ENCODE data around the gene ZFAND3. TPM values are rescaled to one million over a fixed set of nuclear protein-coding genes. Genes with fewer than 3 reads are reported as not detected.
A peak's percentile ranks its signal among the peaks of the same experiment; 100 is the strongest.
"Not testable (repeated sequence)": the region's sequence is repeated elsewhere in the genome, so short reads cannot be mapped to it uniquely, and the experiment has no call there.

Gene ZFAND3
- polyA plus RNA-seq, 3 donors: 11.5 to 21.1 (median 11.7) TPM

- Mint-ChIP-seq H3K36me3 (peaks cover 2 to 13% of the 10 kb centered on the region in 2 donors), H3K27ac (peak overlapping the region in 3 of 7 donors; percentile 9 to 37 (median 20)), H3K27me3 (ENCODE audit: low read depth in 3 of 3) (no peaks in the 10 kb centered on the region), H3K4me1 (peaks cover 30% of the 10 kb centered on the region), H3K4me3 (no peak overlapping the region), H3K9me3 (peaks cover 0 to 4% (median 0%) of the 10 kb centered on the region in 7 donors)
- Histone ChIP-seq H3K27ac (ENCODE audit: low read depth in 1 of 2, low read length in 2 of 2) (peak overlapping the region in 1 of 2 donors; percentile 4), H2AFZ (ENCODE audit: insufficient read depth, low read depth, low read length, poor library complexity, severe bottlenecking) (no peak overlapping the region), H3K4me2 (replicated peaks; ENCODE audit: extremely low read depth, low read length, poor library complexity, severe bottlenecking) (no peak overlapping the region), H3K36me3 (replicated peaks in 1 of 2; ENCODE audit: control insufficient read depth in 1 of 2, insufficient read depth in 2 of 2, low read length in 2 of 2) (no peaks in the 10 kb centered on the region), H3K4me1 (ENCODE audit: control insufficient read depth in 1 of 2, insufficient read depth in 2 of 2, low read length in 2 of 2) (peaks cover 9 to 12% of the 10 kb centered on the region in 2 donors), H4K20me1 (ENCODE audit: insufficient read depth, low read length) (peaks cover 100% of the 10 kb centered on the region), H3K9me3 (replicated peaks in 1 of 2; ENCODE audit: control insufficient read depth in 1 of 2, insufficient read depth in 1 of 2, low read length in 2 of 2) (peaks cover 0 to 3% of the 10 kb centered on the region in 2 donors), H3K9ac (ENCODE audit: insufficient read depth, low read length, poor library complexity, severe bottlenecking) (no peak overlapping the region), H3K27me3 (ENCODE audit: control insufficient read depth in 2 of 2, insufficient read depth in 2 of 2, low read length in 2 of 2) (no peaks in the 10 kb centered on the region), H3K4me3 (replicated peaks in 1 of 3; ENCODE audit: low read depth in 2 of 3, low read length in 3 of 3) (no peak overlapping the region), H3K79me2 (ENCODE audit: insufficient read depth, low read length) (peaks cover 100% of the 10 kb centered on the region)
- no peak for DNase-seq
- TF ChIP-seq, protein P1, sequence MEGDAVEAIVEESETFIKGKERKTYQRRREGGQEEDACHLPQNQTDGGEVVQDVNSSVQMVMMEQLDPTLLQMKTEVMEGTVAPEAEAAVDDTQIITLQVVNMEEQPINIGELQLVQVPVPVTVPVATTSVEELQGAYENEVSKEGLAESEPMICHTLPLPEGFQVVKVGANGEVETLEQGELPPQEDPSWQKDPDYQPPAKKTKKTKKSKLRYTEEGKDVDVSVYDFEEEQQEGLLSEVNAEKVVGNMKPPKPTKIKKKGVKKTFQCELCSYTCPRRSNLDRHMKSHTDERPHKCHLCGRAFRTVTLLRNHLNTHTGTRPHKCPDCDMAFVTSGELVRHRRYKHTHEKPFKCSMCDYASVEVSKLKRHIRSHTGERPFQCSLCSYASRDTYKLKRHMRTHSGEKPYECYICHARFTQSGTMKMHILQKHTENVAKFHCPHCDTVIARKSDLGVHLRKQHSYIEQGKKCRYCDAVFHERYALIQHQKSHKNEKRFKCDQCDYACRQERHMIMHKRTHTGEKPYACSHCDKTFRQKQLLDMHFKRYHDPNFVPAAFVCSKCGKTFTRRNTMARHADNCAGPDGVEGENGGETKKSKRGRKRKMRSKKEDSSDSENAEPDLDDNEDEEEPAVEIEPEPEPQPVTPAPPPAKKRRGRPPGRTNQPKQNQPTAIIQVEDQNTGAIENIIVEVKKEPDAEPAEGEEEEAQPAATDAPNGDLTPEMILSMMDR (IDR thresholded peaks at IDR 0.05): no peak
- no CpG with 5 or more reads among the region's 3 CpGs for WGBS (ENCODE audit: insufficient coverage)
- intact Hi-C loops (cut with micrococcal nuclease): no loop called here
Measured at GRCh38 chr6:37893257-37893656, 73.7 kb downstream of the ZFAND3 start.

DNA sequence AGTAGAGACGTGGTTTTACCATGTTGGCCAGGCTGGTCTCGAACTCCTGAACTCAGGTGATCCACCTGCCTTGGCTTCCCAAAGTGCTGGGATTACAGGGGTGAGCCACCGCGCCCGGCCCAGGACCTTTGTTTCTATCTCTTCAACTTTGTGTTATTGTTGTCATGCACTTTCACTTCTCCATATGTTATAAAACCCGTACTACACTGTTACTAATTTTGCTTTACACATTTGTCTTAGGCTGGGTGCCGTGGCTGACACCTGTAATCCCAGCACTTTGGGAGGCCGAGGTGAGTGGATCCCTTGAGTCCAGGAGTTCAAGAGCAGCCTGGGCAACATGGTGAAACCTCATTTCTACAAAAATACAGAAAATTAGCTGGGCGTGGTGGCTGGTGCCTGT, 74.2 kb downstream of the ZFAND3 start:
- H3K4me2 ChIP-seq (replicated peaks; ENCODE audit: extremely low read depth, low read length, poor library complexity, severe bottlenecking); H3K9me3 ChIP-seq (replicated peaks in 1 of 2; ENCODE audit: control insufficient read depth in 1 of 2, insufficient read depth in 1 of 2, low read length in 2 of 2); intact Hi-C loops (cut with micrococcal nuclease); H3K9me3 Mint-ChIP-seq; H3K27me3 Mint-ChIP-seq (ENCODE audit: low read depth in 3 of 3); H3K4me3 Mint-ChIP-seq; H3K27ac ChIP-seq (ENCODE audit: low read depth in 1 of 2, low read length in 2 of 2); H3K27me3 ChIP-seq (ENCODE audit: control insufficient read depth in 2 of 2, insufficient read depth in 2 of 2, low read length in 2 of 2); H3K36me3 ChIP-seq (replicated peaks in 1 of 2; ENCODE audit: control insufficient read depth in 1 of 2, insufficient read depth in 2 of 2, low read length in 2 of 2); H3K4me1 ChIP-seq (ENCODE audit: control insufficient read depth in 1 of 2, insufficient read depth in 2 of 2, low read length in 2 of 2); H3K9ac ChIP-seq (ENCODE audit: insufficient read depth, low read length, poor library complexity, severe bottlenecking); H3K4me3 ChIP-seq (replicated peaks in 1 of 3; ENCODE audit: low read depth in 2 of 3, low read length in 3 of 3); H2AFZ ChIP-seq (ENCODE audit: insufficient read depth, low read depth, low read length, poor library complexity, severe bottlenecking); DNase-seq: not testable (repeated sequence)
- Histone ChIP-seq H3K79me2 (ENCODE audit: insufficient read depth, low read length) (peaks cover 100% of the 10 kb centered on the region), H4K20me1 (ENCODE audit: insufficient read depth, low read length) (peaks cover 100% of the 10 kb centered on the region)
- peak overlapping the region in 4 of 7 donors; percentile 9 to 50 (median 16) for H3K27ac Mint-ChIP-seq
- 80% methylated on average over 6 of the region's 9 CpGs for WGBS (ENCODE audit: insufficient coverage)
- peaks cover 25% of the 10 kb centered on the region for H3K4me1 Mint-ChIP-seq
- peaks cover 2 to 13% of the 10 kb centered on the region in 2 donors for H3K36me3 Mint-ChIP-seq

All from CD14-positive monocyte (primary cell).